NCI-H1417 treated with DMSO at 0.1 percent for 48 hours (cell line): ENCODE measurements around the gene KYAT1.

Experiments
- DNase-seq: peaks from one replicate; lab custom pipeline; 2025; lab: John Stamatoyannopoulos, UW

The KYAT1 gene

DNA sequence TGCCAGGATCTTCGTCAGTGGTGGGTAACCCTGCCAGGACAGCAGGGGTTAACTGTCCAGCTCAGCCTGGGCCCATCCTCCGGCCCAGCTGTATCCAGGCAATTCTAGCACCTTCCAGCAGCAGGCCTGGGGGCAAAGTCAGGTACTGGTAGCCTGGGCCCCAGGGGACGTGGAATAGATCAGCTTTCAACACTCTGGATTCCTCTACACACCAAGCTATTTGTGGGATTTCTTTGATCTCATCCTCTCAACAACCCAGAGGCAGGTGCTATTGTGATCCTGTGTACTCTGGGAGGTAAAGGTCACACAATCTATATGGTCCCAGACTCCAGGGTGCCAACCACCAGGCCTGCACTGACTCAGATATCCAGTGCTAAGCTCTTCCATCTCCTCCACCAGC is 43.4 kb downstream of the KYAT1 start:
- DNase-seq, result no peak

DNA sequence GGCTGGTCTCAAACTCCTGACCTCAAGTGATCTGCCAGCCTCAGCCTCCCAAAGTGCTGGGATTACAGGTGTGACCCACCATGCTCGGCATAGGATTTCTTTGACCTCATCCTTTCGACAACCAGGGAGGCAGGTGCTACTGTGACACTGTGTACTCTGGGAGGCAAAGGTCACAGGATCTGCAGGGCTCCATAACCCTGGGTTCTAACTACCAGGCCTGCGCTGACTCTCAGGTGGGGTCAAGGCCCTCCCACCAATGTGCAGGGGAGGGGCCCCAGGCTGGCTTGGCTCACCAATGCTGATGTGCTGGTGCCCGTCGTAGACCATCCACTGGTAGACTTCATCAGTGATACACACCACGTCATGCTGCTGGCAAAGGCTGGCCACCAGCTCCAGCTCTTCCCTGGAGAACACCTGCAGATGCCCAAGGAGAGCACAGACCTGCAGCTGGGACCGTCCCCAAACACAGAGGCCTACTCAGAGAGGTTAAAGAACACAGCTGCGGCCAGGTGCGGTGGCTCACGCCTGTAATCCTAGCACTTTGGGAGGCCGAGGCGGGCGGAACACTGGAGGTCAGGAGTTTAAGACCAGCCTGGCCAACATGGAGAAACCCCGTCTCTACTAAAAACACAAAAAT is 45.1 kb downstream of the KYAT1 start:
- no peak for DNase-seq

DNA sequence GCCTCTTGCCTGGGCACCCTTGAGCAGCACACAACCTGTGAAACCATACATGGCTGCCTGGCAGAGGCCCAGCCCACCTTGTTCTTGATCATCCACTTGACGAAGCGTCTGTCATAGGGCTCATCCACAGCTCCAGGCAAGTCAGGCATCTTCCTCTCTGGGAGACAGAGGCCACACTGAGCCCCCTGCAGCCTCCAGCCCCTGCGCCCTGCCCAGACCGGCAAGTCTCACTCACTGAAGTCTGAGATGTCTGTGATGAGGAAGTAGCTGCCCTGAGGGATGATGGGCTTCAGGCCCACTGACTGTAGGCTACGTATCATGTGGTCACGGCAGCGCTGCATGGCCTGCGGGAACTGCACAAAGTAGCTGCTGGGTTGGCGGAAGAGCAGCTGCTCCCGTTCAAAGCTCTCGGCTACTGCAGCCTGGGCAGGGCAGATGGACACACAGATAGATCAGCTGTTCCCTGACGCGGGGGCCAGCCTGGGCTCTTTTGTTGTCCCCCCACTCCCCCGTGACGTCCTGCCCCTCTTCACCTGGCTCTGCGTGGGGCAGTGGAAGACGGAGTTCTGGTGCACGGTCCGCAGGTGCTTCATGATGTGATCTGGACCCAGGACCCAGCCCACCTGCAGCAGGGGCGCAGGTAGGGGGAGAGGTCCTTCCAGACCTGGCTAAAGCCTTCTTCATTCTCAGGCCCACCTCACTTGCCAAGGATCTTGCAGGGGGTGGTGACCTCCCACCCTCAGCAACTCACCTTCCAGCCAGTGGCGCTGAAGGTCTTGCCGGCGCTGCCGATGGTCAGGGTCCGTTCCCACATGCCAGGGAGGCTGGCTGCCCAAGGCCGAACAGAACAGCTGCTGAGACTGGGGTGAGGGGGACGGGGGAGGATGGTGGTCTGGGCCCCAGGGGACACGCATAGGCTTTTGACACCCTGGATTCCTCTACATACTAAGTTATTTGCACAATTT is 46.2 kb downstream of the KYAT1 start:
- DNase-seq, result no peak

DNA sequence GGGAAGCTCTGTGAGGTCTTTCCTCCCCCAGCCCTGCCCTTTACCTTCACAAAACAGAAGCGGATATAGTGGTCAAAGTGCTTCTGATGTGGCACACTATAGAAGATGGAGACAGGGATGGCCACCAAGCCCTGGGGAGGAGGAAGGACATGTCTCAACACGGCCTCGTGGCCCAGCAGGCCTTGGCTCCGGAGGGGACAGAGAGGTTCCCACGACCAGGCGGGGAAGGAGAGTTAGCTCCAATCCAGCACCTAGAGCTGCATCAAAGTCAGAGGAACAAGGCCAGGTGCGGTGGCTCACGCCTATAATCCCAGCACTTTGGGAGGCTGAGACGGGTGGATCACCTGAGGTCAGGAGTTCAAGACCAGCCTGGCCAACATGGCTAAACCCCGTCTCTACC is 48.1 kb downstream of the KYAT1 start:
- DNase-seq, result no peak

DNA sequence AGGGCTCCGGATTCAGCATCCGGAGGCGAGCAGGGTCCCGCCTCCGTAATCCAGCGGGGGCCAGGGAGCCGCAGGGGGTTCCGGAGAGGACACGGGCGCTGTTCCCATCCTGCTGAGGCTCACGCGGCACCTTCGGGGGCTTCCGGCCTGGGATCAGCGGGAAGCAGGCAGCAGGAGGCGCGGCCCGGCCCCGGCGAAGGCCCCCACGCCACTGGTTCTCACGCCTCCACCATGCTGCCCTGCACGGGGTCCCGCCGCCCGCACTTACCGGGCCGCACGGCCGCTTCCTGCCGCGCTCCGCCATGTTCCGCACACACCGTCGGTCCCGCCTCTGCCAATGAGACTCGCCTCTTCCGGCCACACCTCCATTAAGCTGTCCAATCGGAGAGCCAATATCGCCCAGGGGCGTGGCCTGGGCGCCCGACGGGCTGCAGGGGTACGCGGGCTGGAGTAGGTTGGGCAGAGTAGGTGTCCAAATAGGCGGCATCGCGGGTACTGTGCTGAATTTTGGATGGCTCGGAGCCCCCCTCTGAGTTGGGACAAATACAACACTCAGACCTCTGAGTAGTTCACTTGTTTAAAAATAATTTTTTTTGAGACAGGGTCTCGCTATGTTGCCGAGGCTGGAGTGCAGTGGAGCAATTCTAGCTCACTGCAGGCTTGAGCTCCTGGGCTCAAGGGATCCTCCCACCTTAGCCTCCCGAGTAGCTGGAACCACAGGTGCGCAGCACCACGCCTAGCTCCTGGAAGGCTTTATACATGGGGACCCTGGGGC is 52.1 kb downstream of the KYAT1 start, which contains the start of gene SPOUT1:
SPOUT1 (minus strand) TSS at position 318 of the 775 bp plus-strand sequence; CDS start at position 304, 14 bp downstream.
- peak; percentile 87 for DNase-seq

DNA sequence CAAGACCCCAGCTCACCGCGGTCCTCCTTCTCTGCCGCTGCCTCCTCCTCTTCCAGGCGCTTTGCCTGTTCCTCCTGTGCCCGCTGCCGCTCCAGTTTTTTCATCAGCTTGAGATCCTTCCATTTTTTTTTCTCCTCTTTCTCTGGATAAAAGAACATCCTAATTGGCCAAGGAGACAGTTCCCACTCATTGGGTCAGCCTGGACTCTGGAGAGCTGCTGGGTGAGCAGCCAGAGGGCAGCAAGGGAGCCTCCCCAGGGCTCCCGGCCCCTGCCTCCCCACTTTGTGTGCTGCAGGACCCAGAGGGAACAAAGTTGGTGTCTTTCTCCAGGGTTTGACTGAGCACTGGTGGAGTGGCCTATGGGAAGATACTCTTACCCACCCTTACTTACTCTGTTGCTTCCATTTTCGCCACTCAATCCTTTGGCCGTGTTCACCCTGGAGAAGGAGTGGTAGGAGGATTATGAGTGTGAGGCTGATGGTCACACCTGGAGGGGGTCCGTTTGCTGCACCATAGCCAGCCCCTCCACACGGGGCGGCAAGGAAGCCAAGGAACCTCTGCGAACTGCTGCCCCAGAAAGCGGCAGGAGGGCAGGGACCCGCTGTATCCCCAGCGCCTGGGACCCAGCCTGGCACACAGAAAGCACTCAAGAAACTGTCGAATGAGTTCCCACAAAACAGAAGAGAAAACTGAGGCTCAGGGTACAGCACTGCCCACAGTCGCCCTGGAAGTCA is 52.9 kb downstream of the KYAT1 start:
- DNase-seq, result no peak

DNA sequence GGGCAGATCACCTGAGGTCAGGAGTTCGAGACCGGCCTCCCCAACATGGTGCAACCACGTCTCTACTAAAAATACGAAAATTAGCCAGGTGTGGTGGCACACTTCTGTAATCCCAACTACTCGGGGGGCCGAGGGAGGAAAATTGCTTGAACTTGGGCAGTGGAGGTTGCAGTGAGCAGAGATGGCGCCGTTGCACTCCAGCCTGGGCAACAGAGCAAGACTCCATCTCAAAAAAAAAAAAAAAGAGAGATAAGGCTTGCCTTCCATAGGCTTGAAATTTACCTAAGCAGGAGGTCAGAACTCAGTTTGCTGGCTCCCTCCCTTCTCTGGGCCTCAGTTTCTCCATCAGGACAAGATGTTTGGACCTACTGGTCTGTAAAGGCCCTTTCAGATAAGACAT is 53.5 kb downstream of the KYAT1 start:
- DNase-seq, result no peak

DNA sequence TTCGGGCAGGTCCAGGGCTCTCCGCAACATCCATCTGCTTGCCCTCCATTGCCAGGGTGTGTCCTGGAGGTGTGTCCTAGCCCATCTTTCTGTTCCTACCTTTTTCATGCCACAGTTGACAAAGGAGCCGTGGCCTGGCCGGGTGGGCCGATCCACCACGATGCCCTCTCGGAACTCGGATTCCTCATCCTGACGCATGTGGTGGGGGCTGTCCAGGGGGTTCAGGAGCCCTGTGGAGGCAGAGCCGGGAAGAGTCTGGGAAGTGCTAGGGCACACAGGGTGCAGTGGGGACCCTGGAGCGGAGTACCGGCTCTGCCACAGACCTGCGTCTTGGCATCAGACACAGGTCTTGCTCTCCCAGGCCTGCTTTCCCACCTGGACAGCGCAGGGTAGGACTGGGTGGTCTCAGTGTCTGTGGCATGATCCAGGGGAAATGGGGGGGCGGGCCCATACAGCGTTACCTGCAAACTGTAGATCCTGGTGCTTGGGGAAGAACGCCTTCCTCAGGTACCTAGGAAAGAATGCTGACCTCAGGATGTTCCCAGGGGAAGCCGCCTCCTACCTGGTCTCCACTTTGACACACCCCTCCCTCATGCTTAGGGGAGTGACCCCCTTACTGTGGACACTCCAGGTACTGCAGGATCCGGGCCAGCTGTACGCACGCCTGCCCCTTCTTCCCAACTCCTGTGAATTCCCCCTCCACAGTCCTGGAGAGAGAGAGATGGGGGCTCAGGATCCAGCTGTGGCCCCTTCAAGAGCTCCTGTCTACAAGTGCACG is 55.6 kb downstream of the KYAT1 start:
- no peak for DNase-seq

DNA sequence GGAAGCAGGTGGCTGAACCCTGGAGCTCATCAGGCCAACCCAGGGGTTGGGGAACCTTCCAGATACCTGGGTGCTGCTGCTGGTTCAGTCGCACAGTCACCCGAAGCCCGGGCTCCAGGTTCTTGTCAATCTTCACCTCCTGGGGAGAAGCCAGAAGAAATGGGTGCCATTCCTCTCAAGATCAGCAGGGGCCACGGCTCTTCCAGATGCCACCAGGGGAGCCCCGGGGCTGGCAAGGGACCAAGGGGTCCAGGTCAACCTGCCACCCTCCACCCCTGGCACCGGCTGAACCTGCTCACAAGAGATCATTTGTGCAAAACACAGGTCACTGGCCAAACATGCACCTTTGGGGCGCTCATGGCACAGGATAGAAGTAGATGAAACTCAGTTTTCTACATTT is 56.8 kb downstream of the KYAT1 start:
- no peak for DNase-seq

DNA sequence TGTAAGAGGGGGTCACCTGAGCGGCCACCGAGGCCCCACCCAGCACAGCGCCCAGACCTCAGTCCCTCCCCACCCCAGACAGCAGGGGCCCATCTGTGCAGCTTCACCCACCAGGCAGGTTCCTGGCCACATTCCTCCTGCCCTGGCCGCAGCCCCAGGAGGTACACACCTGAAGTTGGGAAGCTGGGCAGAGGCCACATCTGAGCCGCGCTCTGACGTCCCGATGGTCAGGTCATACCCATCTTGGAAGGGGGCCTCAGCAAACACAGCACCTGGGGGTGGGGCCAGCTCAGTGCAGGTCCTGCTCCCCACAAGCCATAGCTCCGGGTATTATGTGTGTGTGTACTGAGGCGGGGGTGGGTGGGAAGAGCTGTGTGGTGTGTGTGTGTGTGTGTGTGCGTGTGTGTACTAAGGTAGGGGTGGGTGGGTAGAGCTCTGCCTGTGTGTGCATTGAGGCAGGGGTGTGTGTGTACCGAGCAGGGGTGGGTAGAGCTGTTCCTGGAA is 57.8 kb downstream of the KYAT1 start:
- no peak for DNase-seq

DNA sequence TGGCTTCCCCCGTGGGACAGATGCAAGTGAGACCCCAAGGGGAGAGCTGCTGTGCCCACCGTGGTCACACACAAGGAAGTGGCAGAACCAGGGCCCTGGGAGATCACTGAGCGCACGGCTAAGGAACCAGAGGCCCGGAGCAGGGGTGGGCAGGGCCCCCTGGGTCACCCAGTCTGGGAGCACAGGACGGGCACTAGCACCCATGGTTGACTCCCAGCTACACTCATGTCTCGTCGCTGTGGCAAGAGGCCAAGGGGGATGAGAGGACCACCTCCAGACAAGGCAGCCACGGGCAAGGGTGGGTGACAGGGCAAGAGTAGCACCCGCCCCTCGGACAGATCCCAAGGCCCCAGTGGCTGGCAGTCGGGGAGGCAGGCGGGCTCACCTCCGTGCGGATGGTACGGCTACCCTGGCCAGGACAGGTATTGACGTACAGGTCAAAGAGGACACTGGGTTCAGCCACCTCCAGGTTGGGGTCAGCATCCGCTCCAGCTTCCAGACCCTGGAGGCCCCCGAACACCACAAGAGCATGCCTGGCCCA is 58.3 kb downstream of the KYAT1 start:
- DNase-seq, result no peak

DNA sequence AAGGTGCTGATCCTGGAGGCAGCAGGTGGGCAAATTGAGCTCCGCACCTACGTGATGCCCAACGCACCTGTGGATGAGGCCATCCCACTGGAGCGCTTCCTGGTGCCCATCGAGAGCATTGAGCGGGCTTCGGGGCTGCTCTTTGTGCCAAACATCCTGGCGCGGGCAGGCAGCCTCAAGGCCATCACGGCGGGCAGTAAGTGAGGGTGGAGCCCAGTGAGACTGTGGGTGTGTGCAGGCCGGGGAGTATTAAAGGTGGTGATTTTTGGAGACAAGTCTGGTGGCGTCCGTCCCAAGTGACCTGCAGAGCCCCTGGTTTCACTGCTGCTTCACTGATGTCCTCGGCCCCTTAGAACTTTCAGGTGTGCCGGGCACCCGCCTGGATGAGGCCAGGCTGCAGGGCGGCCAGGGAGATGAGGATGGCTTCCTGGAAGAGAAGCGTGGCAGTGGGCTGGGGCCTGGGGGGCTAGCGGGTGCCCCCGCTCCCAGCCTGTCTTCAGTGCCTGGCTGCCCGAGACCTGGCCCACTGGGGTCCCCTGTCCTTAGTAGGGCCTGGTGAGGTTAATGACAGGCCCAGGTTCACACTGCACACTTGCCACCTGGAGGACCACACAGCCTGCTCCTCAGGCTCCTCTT is 59.2 kb downstream of the KYAT1 start:
- DNase-seq, result no peak

DNA sequence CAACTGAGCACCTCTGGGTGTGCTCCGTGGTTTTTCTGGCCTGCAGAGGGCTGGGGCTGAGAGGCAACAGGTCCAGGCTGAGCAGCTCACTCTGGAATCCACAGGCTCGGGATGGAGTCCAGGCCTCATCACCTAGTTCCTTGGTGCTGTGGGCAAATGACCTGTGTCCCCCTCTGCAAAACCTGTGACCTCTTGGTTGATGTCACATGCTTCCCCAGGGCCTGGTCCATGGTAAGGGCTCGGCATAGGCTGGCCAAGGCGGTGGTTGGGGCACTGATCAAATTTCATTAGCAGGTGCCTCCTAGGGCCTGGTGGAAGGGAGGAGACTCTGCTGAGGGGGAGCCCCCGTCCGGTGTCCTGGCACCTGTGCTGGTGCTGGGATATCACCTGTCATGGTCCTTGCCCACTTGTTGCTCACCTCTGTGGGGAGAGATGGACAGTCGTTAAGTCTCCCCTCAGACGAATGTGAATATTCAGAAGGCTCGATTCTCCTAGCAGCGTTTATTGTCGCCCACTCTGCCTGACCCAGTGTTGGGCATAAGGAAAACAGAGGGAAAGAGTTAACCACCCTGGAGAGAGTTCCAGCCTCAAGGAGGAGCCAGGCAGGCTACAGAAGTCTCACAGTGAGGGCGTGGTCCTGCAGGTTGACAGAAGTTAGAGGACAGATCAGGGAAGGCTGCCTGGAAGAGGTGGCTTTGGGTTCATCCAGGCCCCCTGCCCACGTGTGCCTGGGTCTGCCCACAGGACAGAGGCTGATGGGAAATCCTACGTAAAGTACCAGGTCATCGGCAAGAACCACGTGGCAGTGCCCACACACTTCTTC is 60.0 kb downstream of the KYAT1 start:
- no peak for DNase-seq

DNA sequence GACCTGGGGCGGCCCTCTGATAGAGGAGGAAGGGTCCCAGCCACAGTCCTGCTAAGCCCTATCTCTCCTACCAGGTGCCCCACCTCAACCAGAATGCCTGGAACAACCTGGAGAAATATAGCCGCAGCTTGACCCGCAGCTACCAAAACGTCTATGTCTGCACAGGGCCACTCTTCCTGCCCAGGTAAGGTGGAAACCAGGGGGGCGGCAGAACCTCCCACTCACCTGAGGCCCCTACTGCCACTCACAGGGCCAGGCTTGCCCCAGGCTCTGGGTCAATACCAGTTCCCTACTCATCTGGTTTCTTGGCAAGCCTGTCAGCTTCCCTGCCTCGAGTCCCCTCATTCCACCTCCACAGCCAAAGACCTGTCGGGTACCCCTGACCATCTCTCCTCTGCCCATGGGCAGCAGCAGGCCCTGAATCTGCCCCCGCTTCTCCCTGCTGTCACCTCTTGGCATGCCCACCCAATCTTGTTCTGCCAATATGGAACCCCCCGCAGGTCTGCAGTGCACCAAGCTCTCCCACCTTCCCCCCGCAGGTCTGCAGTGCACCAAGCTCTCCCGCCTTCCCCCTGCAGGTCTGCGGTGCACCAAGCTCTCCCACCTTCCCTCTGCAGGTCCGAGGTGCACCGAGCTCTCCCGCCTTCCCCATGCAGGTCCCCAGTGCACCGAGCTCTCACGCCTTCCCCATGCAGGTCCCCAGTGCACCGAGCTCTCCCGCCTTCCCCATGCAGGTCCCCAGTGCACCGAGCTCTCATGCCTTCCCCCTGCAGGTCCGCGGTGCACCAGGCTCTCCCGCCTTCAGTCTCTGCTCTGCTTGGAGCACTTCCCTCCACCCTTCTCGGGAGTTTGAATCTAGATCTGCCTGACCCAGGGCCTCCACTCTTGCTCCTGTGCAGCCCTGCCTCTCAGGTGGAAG is 60.8 kb downstream of the KYAT1 start:
- no peak for DNase-seq

DNA sequence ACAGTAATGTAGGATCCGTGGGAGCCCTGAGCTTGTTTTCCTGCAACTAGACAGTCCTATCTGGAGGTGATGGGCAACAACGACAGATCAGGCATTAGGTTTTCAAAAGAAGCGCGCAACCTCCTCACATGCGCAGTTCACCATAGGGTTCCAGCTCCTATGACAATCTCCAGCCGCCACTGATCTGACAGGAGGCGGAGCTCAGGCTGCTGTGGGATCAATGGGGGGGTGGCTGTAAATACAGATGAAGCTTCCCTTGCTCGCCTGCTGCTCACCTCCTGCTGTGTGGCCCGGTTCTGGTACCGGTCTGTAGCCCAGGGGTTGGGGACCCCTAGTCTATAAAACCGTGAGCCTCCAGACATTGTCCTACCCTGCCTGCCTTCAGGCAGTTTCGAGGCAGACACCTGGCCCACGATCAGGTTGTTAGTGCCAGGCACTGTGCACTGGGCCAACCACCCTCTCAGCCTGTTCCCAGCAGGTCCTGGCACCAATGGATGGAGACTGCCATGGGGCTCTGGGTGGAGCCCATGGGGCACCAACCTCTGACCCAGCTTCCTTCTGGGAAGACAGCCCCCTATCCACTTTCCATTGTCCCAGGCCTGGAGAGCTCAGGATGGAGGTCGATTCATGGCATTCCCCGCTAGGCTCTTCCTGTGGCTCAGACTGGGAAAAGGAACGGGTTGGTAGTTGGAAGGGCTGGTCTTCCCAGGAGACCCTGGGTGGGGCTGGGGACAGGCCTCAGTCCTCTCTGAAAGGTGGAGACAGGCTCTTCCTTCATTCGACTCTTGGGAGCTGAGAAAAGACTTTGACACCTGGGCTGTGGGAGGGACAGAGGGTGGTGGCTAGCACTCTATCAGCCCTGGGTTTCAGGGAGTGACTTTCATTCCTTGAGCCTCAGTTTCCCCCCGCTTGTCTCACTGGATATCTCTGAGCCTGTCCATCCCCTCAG is 61.8 kb downstream of the KYAT1 start:
- no peak for DNase-seq

DNA sequence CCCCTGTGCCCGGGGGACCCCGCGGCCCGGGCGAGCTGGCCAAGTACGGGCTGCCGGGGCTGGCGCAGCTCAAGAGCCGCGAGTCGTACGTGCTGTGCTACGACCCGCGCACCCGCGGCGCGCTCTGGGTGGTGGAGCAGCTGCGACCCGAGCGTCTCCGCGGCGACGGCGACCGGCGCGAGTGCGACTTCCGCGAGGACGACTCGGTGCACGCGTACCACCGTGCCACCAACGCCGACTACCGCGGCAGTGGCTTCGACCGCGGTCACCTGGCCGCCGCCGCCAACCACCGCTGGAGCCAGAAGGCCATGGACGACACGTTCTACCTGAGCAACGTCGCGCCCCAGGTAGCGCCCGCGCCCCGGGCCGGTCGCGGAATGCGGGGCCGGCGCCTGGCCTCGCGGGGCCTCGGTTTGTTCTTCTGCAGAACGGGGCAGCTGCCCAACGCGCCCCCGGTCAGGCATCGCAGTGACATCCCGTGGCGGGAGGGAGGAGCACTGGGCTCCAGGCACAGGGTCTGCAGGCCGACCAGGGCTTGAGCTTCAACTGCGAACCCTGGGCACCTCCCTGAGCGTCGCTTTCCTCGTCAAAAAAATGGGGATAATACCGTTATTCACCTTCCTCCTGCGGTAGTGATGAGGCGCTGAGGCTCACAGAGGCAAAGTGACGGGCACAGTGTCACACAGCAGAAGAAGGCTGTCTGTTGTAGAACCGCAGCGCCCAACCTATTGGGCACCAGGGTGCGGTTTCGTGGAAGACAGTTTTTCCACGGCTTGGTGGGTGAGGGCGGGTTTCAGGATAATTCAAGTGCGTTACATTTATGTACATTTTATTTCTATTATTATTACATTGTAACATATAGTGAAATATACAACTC is 62.7 kb downstream of the KYAT1 start:
- DNase-seq, result no peak
